Uterus (tissue), 2 donors: ENCODE data around the gene ARHGEF40.

Source experiments
- CTCF ChIP-seq, 4 experiments: fragments of 200-600 bp in 2 of 4; fragments of 450-650 bp in 2 of 4; sonication (generic) in 2 of 4; IDR thresholded peaks; one replicate each; pipeline ENCODE4 v1.5.1; 2016 to 2019; ENCODE audit warnings: antibody characterized with exemption in 4 of 4, mild to moderate bottlenecking in 2 of 4, moderate library complexity in 1 of 4
- POLR2A ChIP-seq, 2 donors: fragments of 450-650 bp; IDR thresholded peaks; one replicate each; pipeline ENCODE4 v1.6.1; 2016; ENCODE audit warnings: antibody characterized with exemption in 2 of 2, mild to moderate bottlenecking in 1 of 2, moderate library complexity in 1 of 2

- TF ChIP-seq CTCF (IDR thresholded peaks at IDR 0.05) (no peak), POLR2A (IDR thresholded peaks at IDR 0.05) (no peak)
Observed at GRCh38 chr14:21058903-21059302, 11.2 kb upstream of the ARHGEF40 start.
